Right cardiac atrium (tissue), 5 donors: ENCODE results near the gene COL24A1. TPM values are rescaled to one million over a fixed set of nuclear protein-coding genes. Genes with fewer than 3 reads are reported as not detected.
"Not testable (repeated sequence)": the region's sequence is repeated elsewhere in the genome, so short reads cannot be mapped to it uniquely, and the experiment has no call there.

ENCODE experiments used
- ATAC-seq, 2 donors: fragments of 200-7000 bp; cut with Tn5 transposase; one replicate each; pipeline versions ENCODE4 v1.8.0 to v1.9.1; 2020; ENCODE audit warnings: moderate library complexity in 2 of 2, mild to moderate bottlenecking in 1 of 2
- DNase-seq, 3 donors: peaks; one replicate each; pipeline ENCODE4 v3.0.0-alpha.2; 2020
- H3K27ac ChIP-seq: one replicate; pipeline ENCODE4 v1.5.1; 2013; ENCODE audit warnings: mild to moderate bottlenecking, low read length, control low read depth, moderate library complexity
- H3K27me3 ChIP-seq: one replicate; pipeline ENCODE4 v1.6.1; 2013; ENCODE audit not compliant: control insufficient read depth, insufficient read depth
- H3K4me1 ChIP-seq: one replicate; pipeline ENCODE4 v1.6.1; 2013; ENCODE audit warnings: low read length; ENCODE audit not compliant: control insufficient read depth, insufficient read depth
- H3K4me3 ChIP-seq: one replicate; pipeline ENCODE4 v1.5.1; 2013; ENCODE audit warnings: low read length, control low read depth
- H3K9me3 ChIP-seq: one replicate; pipeline ENCODE4 v1.6.1; 2013; ENCODE audit warnings: low read length; ENCODE audit not compliant: control insufficient read depth
- WGBS: extraction: QIAGEN DNeasy Blood & Tissue Kit; methylation state at CpG from one replicate; pipeline ENCODE4 v1.1.7; 2013; 5-methylcytosine and 5-hydroxymethylcytosine counted together
- intact Hi-C, 4 donors: fragments of 100-400 bp; cut with DNase I; formaldehyde crosslinking; loops; one replicate each; pipeline versions ENCODE4 v1.11.0 to v1.14.0; 2022 to 2023
- polyA plus RNA-seq: library from polyadenylated mRNA; stranded (reverse); fragments of 200-250 nt; gene quantifications from one replicate; pipeline ENCODE4 v1.2.3, GENCODE V29; 2013
- total RNA-seq, 4 donors: library from RNA; stranded (reverse); fragmentation: NEBNext Ultra II Directional; extraction: Animal tissue kit (Norgen Biotek cat#: 25700); gene quantifications; one replicate each; pipeline ENCODE4 v1.2.1, GENCODE V29; 2021
- donor health status: healthy with polysubstance abuse.
- donor health status: DM: no; HTN: yes; CAD: no.
- donor health status: DM: no; HTN: no; CAD: no.
- donor health status: DM: no; HTN: yes; CAD: no; lungs with severe emphysema.
- donor health status: DM: yes; HTN: yes; CAD: no.

COL24A1 gene
- total and polyA plus RNA-seq, 5 donors = 0.93 to 6.9 (median 4.7) TPM

GRCh38 chr1:85801520-85801919 lies 355.1 kb downstream of the COL24A1 start:
- DNase-seq (no peak), ATAC-seq (no peak)
- H3K4me3 ChIP-seq = no peak overlapping the region
- H3K9me3 ChIP-seq = no peaks in the 10 kb centered on the region
- intact Hi-C loops = no loop called here
- H3K27ac ChIP-seq = no peak overlapping the region
- H3K4me1 ChIP-seq = no peaks in the 10 kb centered on the region
- 91% methylated on average over 1 of the region's 1 CpG for WGBS
- no peaks in the 10 kb centered on the region for H3K27me3 ChIP-seq

- no peaks in the 10 kb centered on the region for H3K4me1 ChIP-seq
- no peak for DNase-seq
- WGBS = 81% methylated on average over 2 of the region's 2 CpGs
- H3K27ac ChIP-seq = no peak overlapping the region
- intact Hi-C loops = no loop called here
- no peak for ATAC-seq
- H3K27me3 ChIP-seq = no peaks in the 10 kb centered on the region
- H3K4me3 ChIP-seq = no peak overlapping the region
- H3K9me3 ChIP-seq = no peaks in the 10 kb centered on the region
Observed at GRCh38 chr1:85799737-85800136, 356.8 kb downstream of the COL24A1 start.

GRCh38 chr1:85798419-85798818 lies 358.2 kb downstream of the COL24A1 start:
- Histone ChIP-seq H3K27ac (no peak overlapping the region), H3K4me3 (no peak overlapping the region), H3K9me3 (no peaks in the 10 kb centered on the region), H3K27me3 (no peaks in the 10 kb centered on the region), H3K4me1 (no peaks in the 10 kb centered on the region)
- ATAC-seq (no peak), DNase-seq (no peak)
- intact Hi-C loops = no loop called here
- WGBS = 87% methylated on average over 2 of the region's 2 CpGs

- H3K27ac ChIP-seq, DNase-seq, H3K4me1 ChIP-seq, intact Hi-C loops, H3K9me3 ChIP-seq, H3K4me3 ChIP-seq, ATAC-seq, H3K27me3 ChIP-seq: not testable (repeated sequence)
- 90% methylated on average over 6 of the region's 6 CpGs for WGBS
Observed at GRCh38 chr1:85777021-85777420, 379.6 kb downstream of the COL24A1 start.

GRCh38 chr1:85762804-85763203 lies 393.8 kb downstream of the COL24A1 start:
- 96% methylated on average over 1 of the region's 1 CpG for WGBS
- ATAC-seq = no peak
- no peaks in the 10 kb centered on the region for H3K9me3 ChIP-seq

GRCh38 chr1:85756864-85757263 lies 399.7 kb downstream of the COL24A1 start:
- no peak for ATAC-seq
- no peak for DNase-seq
- no peak overlapping the region for H3K27ac ChIP-seq
- H3K4me3 ChIP-seq = no peak overlapping the region
- intact Hi-C loops = no loop called here
- H3K4me1 ChIP-seq = no peaks in the 10 kb centered on the region
- no peaks in the 10 kb centered on the region for H3K9me3 ChIP-seq
- H3K27me3 ChIP-seq = no peaks in the 10 kb centered on the region
- 81% methylated on average over 5 of the region's 5 CpGs for WGBS

More at GRCh38 chr1:85762804-85763203, 393.8 kb downstream of the COL24A1 start:
- no peaks in the 10 kb centered on the region for H3K4me1 ChIP-seq
- H3K27me3 ChIP-seq = no peaks in the 10 kb centered on the region
- no peak for DNase-seq
- no peak overlapping the region for H3K27ac ChIP-seq
- intact Hi-C loops = no loop called here
- no peak overlapping the region for H3K4me3 ChIP-seq

- ATAC-seq (no peak), DNase-seq (no peak)
- Histone ChIP-seq H3K4me3 (no peak overlapping the region), H3K4me1 (no peaks in the 10 kb centered on the region), H3K9me3 (no peaks in the 10 kb centered on the region), H3K27ac (no peak overlapping the region), H3K27me3 (no peaks in the 10 kb centered on the region)
- intact Hi-C loops = no loop called here
- 40% methylated on average over 1 of the region's 1 CpG for WGBS
Observed at GRCh38 chr1:85748120-85748519, 408.5 kb downstream of the COL24A1 start.

GRCh38 chr1:85746777-85747176 lies 409.8 kb downstream of the COL24A1 start:
- Histone ChIP-seq H3K4me1 (no peaks in the 10 kb centered on the region), H3K27ac (no peak overlapping the region), H3K9me3 (no peaks in the 10 kb centered on the region), H3K4me3 (no peak overlapping the region), H3K27me3 (no peaks in the 10 kb centered on the region)
- intact Hi-C loops = no loop called here
- ATAC-seq (no peak), DNase-seq (no peak)
- WGBS = 91% methylated on average over 3 of the region's 3 CpGs

- Histone ChIP-seq H3K4me3 (no peak overlapping the region), H3K4me1 (no peaks in the 10 kb centered on the region), H3K27ac (no peak overlapping the region), H3K9me3 (no peaks in the 10 kb centered on the region), H3K27me3 (no peaks in the 10 kb centered on the region)
- intact Hi-C loops = no loop called here
- WGBS = 81% methylated on average over 3 of the region's 3 CpGs
- DNase-seq (no peak), ATAC-seq (no peak)
Observed at GRCh38 chr1:85743814-85744213, 412.8 kb downstream of the COL24A1 start.

- intact Hi-C loops = no loop called here
- WGBS = 87% methylated on average over 1 of the region's 1 CpG
- Histone ChIP-seq H3K9me3 (no peaks in the 10 kb centered on the region), H3K27me3 (no peaks in the 10 kb centered on the region), H3K4me3 (no peak overlapping the region), H3K4me1 (no peaks in the 10 kb centered on the region), H3K27ac (no peak overlapping the region)
- DNase-seq (no peak), ATAC-seq (no peak)
Observed at GRCh38 chr1:85734931-85735330, 421.6 kb downstream of the COL24A1 start.

- H3K27ac ChIP-seq = no peak overlapping the region
Observed at GRCh38 chr1:85718678-85719340, 437.8 kb downstream of the COL24A1 start.

More at GRCh38 chr1:85718678-85719340, 437.8 kb downstream of the COL24A1 start:
- H3K4me3 ChIP-seq = no peak overlapping the region
- intact Hi-C loops = no loop called here
- no peaks in the 10 kb centered on the region for H3K4me1 ChIP-seq
- H3K27me3 ChIP-seq = no peaks in the 10 kb centered on the region
- H3K9me3 ChIP-seq = no peaks in the 10 kb centered on the region
- DNase-seq (no peak), ATAC-seq (no peak)
- WGBS = 90% methylated on average over 7 of the region's 7 CpGs
